Astrocyte (in vitro differentiated cells and primary cell): Measurements from ENCODE around the gene SCCPDH. TPM values are rescaled to one million over a fixed set of nuclear protein-coding genes. Genes with fewer than 3 reads are reported as not detected.

Source experiments
- DNase-seq: peaks from one replicate; pipeline ENCODE4 v3.0.0-alpha.2; 2010; ENCODE audit warnings: low read depth
- FAIRE-seq: peaks from 2 replicates; lab custom pipeline; 2011; peaks lifted over from hg19 to GRCh38; lab: Jason Lieb, UNC
- H2AFZ ChIP-seq: 2 replicates; pipeline ENCODE4 v1.6.0; 2012; ENCODE audit warnings: low read depth, low read length, inconsistent platforms
- H3K27ac ChIP-seq: 2 replicates; pipeline ENCODE4 v1.5.1; 2011; ENCODE audit warnings: low read depth, low read length, inconsistent platforms
- H3K27me3 ChIP-seq: 2 replicates; pipeline ENCODE4 v1.6.0; 2011; ENCODE audit warnings: low read length, inconsistent platforms; ENCODE audit not compliant: insufficient read depth
- H3K36me3 ChIP-seq: 2 replicates; pipeline ENCODE4 v1.5.1; 2011; ENCODE audit warnings: low read length, inconsistent platforms; ENCODE audit not compliant: insufficient read depth
- H3K4me1 ChIP-seq: 2 replicates; pipeline ENCODE4 v1.5.1; 2011; ENCODE audit warnings: low read length, inconsistent platforms; ENCODE audit not compliant: insufficient read depth
- H3K4me2 ChIP-seq: 2 replicates; pipeline ENCODE4 v1.6.0; 2012; ENCODE audit warnings: low read length, inconsistent platforms
- H3K4me3 ChIP-seq: 2 replicates; pipeline ENCODE4 v1.5.1; 2011; ENCODE audit warnings: low read depth, mild to moderate bottlenecking, low read length, inconsistent platforms; ENCODE audit not compliant: insufficient read depth
- H3K79me2 ChIP-seq: 2 replicates; pipeline ENCODE4 v1.6.0; 2012; ENCODE audit warnings: mild to moderate bottlenecking, low read length, inconsistent platforms; ENCODE audit not compliant: insufficient read depth
- H3K9ac ChIP-seq: 2 replicates; pipeline ENCODE4 v1.6.0; 2012; ENCODE audit warnings: mild to moderate bottlenecking, low read length, inconsistent platforms
- H3K9me3 ChIP-seq: 2 replicates; pipeline ENCODE4 v1.5.1; 2012; ENCODE audit warnings: low read depth, mild to moderate bottlenecking, low read length, inconsistent platforms; ENCODE audit not compliant: insufficient read depth
- H4K20me1 ChIP-seq: 2 replicates; pipeline ENCODE4 v1.6.0; 2012; ENCODE audit warnings: low read length, inconsistent platforms; ENCODE audit not compliant: insufficient read depth
- H3K27ac Mint-ChIP-seq: one replicate; pipeline ENCODE4 v1.8.0; 2021; ENCODE audit warnings: mild to moderate bottlenecking, mixed read lengths; ENCODE audit not compliant: unreplicated experiment
- H3K27me3 Mint-ChIP-seq: one replicate; pipeline ENCODE4 v1.8.0; 2021; ENCODE audit warnings: low read depth, mixed read lengths; ENCODE audit not compliant: unreplicated experiment
- H3K36me3 Mint-ChIP-seq: one replicate; pipeline ENCODE4 v1.8.0; 2021; ENCODE audit warnings: low read depth, mixed read lengths; ENCODE audit not compliant: unreplicated experiment
- H3K4me1 Mint-ChIP-seq: one replicate; pipeline ENCODE4 v1.8.0; 2021; ENCODE audit warnings: low read depth, mixed read lengths; ENCODE audit not compliant: unreplicated experiment
- H3K4me3 Mint-ChIP-seq: one replicate; pipeline ENCODE4 v1.8.0; 2021; ENCODE audit warnings: mild to moderate bottlenecking, moderate library complexity, mixed read lengths; ENCODE audit not compliant: unreplicated experiment
- H3K9me3 Mint-ChIP-seq: one replicate; pipeline ENCODE4 v1.8.0; 2021; ENCODE audit warnings: mild to moderate bottlenecking, mixed read lengths; ENCODE audit not compliant: unreplicated experiment
- CTCF ChIP-seq: IDR thresholded peaks from 2 replicates; pipeline ENCODE4 v1.5.1; 2011; ENCODE audit warnings: low read depth, mild to moderate bottlenecking, inconsistent platforms, low read length, moderate library complexity; ENCODE audit not compliant: insufficient read depth
- EZH2 ChIP-seq: IDR thresholded peaks from 2 replicates; pipeline ENCODE4 v1.6.1; 2012; ENCODE audit warnings: mild to moderate bottlenecking, low read length, inconsistent platforms; ENCODE audit not compliant: insufficient read depth
- total RNA-seq: library from RNA; stranded (reverse); gene quantifications from 2 replicates; pipeline ENCODE4 v1.2.1, GENCODE V29; 2021

Gene SCCPDH
- total RNA-seq, 1 donor from 2014 or later: 25.0 TPM

GRCh38 chr1:246792603-246793002, 68.4 kb downstream of the SCCPDH start:
- H2AFZ ChIP-seq: no peak overlapping the region
- H3K4me2 ChIP-seq: no peak overlapping the region
- H3K27me3 ChIP-seq: peaks cover 2% of the 10 kb centered on the region
- Mint-ChIP-seq H3K9me3 (peaks cover 6% of the 10 kb centered on the region), H3K27ac (no peak overlapping the region), H3K27me3 (peaks cover 15% of the 10 kb centered on the region), H3K4me3 (no peak overlapping the region), H3K36me3 (peaks cover 2% of the 10 kb centered on the region), H3K4me1 (peaks cover 5% of the 10 kb centered on the region)
- no peaks in the 10 kb centered on the region for H3K9me3 ChIP-seq
- no peak for FAIRE-seq
- no peak overlapping the region for H3K27ac ChIP-seq
- DNase-seq: no peak
- no peak overlapping the region for H3K9ac ChIP-seq
- peaks cover 5% of the 10 kb centered on the region for H3K4me1 ChIP-seq
- TF ChIP-seq CTCF: no peak
- no peaks in the 10 kb centered on the region for H4K20me1 ChIP-seq
- no peaks in the 10 kb centered on the region for H3K36me3 ChIP-seq
- no peaks in the 10 kb centered on the region for H3K79me2 ChIP-seq
- no peak overlapping the region for H3K4me3 ChIP-seq

GRCh38 chr1:246793356-246793896, 69.2 kb downstream of the SCCPDH start:
- Histone ChIP-seq H3K4me1 (peaks cover 5% of the 10 kb centered on the region), H4K20me1 (no peaks in the 10 kb centered on the region), H3K36me3 (no peaks in the 10 kb centered on the region), H3K4me2 (no peak overlapping the region), H3K4me3 (no peak overlapping the region), H3K79me2 (no peaks in the 10 kb centered on the region), H3K9ac (no peak overlapping the region), H3K27me3 (peaks cover 2% of the 10 kb centered on the region), H3K9me3 (no peaks in the 10 kb centered on the region), H2AFZ (no peak overlapping the region), H3K27ac (no peak overlapping the region)
- no peak for DNase-seq
- TF ChIP-seq EZH2 (no peak), CTCF (no peak)
- Mint-ChIP-seq H3K27me3 (peaks cover 21% of the 10 kb centered on the region), H3K4me1 (peaks cover 5% of the 10 kb centered on the region), H3K27ac (no peak overlapping the region), H3K36me3 (peaks cover 2% of the 10 kb centered on the region), H3K4me3 (no peak overlapping the region), H3K9me3 (peaks cover 6% of the 10 kb centered on the region)
- FAIRE-seq: no peak

- Histone ChIP-seq H3K36me3 (no peaks in the 10 kb centered on the region), H3K27ac (no peak overlapping the region), H3K4me3 (no peak overlapping the region), H3K27me3 (peaks cover 2% of the 10 kb centered on the region), H3K79me2 (no peaks in the 10 kb centered on the region), H2AFZ (no peak overlapping the region), H3K4me2 (no peak overlapping the region), H3K4me1 (peaks cover 5% of the 10 kb centered on the region), H3K9me3 (no peaks in the 10 kb centered on the region), H3K9ac (no peak overlapping the region), H4K20me1 (no peaks in the 10 kb centered on the region)
- Mint-ChIP-seq H3K36me3 (peaks cover 1% of the 10 kb centered on the region), H3K9me3 (peaks cover 6% of the 10 kb centered on the region), H3K27me3 (peaks cover 18% of the 10 kb centered on the region), H3K4me3 (peak overlapping the region; percentile 57), H3K4me1 (peaks cover 5% of the 10 kb centered on the region), H3K27ac (no peak overlapping the region)
- no peak for FAIRE-seq
- DNase-seq: no peak
- TF ChIP-seq CTCF: no peak
- no peak for TF ChIP-seq EZH2
Measured at GRCh38 chr1:246794048-246794827, 70.0 kb downstream of the SCCPDH start.
